HEK293 (cell line): ENCODE data around the gene ITPKB.

Source experiments
- HOXA7 ChIP-seq: sonication (generic); formaldehyde crosslinking; IDR thresholded peaks from 2 replicates; pipeline ENCODE4 v1.8.1; 2022; ENCODE audit warnings: missing genetic modification reagents, borderline replicate concordance
- YY1 ChIP-seq: fragments of 450-650 bp; formaldehyde crosslinking; IDR thresholded peaks from 2 replicates; pipeline ENCODE4 v1.5.1; 2018; ENCODE audit warnings: missing biosample characterization, missing genetic modification characterization
- YY2 ChIP-seq: fragments of 450-650 bp; formaldehyde crosslinking; IDR thresholded peaks from 2 replicates; pipeline ENCODE4 v1.5.1; 2016; ENCODE audit warnings: missing biosample characterization, missing genetic modification characterization
- ZNF23 ChIP-seq: fragments of 450-650 bp; formaldehyde crosslinking; IDR thresholded peaks from 2 replicates; pipeline ENCODE4 v1.5.1; 2016; ENCODE audit warnings: missing biosample characterization, missing genetic modification characterization, borderline replicate concordance
- ZNF24 ChIP-seq: fragments of 450-650 bp; formaldehyde crosslinking; IDR thresholded peaks from 2 replicates; pipeline ENCODE4 v1.5.1; 2016; ENCODE audit warnings: missing biosample characterization, missing genetic modification characterization
- ZNF274 ChIP-seq, 2 experiments: fragments of 200-500 bp in 1 of 2; fragments of 450-650 bp in 1 of 2; sonication (Bioruptor generic) in 1 of 2; formaldehyde crosslinking in 1 of 2; IDR thresholded peaks; 2 replicates each; pipeline versions ENCODE4 v1.5.1 to v1.6.1; 2014 to 2016; ENCODE audit warnings: borderline replicate concordance in 1 of 2, inconsistent platforms in 1 of 2, low read length in 1 of 2, missing biosample characterization in 1 of 2, missing genetic modification characterization in 1 of 2
- ZNF664 ChIP-seq: fragments of 450-650 bp; formaldehyde crosslinking; IDR thresholded peaks from 2 replicates; pipeline ENCODE4 v1.5.1; 2016; ENCODE audit warnings: missing biosample characterization, missing genetic modification characterization
- ZNF707 ChIP-seq: fragments of 450-650 bp; formaldehyde crosslinking; IDR thresholded peaks from 2 replicates; pipeline ENCODE4 v1.5.1; 2016; ENCODE audit warnings: missing biosample characterization, missing genetic modification characterization
- ZNF76 ChIP-seq: fragments of 450-650 bp; formaldehyde crosslinking; IDR thresholded peaks from 2 replicates; pipeline ENCODE4; 2016; ENCODE audit warnings: low read depth, missing biosample characterization, missing genetic modification characterization, borderline replicate concordance
- TF ChIP-seq, protein P1 (sequence below): fragments of 450-650 bp; formaldehyde crosslinking; IDR thresholded peaks from 2 replicates; pipeline ENCODE4 v1.5.1; 2016; ENCODE audit warnings: missing biosample characterization, missing genetic modification characterization
- TF ChIP-seq, protein P2 (sequence below): fragments of 450-650 bp; formaldehyde crosslinking; IDR thresholded peaks from 2 replicates; pipeline ENCODE4 v1.5.1; 2016; ENCODE audit warnings: missing biosample characterization, missing genetic modification characterization
- TF ChIP-seq, protein P3 (sequence below): fragments of 450-650 bp; formaldehyde crosslinking; IDR thresholded peaks from 2 replicates; pipeline ENCODE4 v1.5.1; 2016; ENCODE audit warnings: missing biosample characterization, missing genetic modification characterization, low read depth
- TF ChIP-seq, protein P4 (sequence below): fragments of 450-650 bp; formaldehyde crosslinking; IDR thresholded peaks from 2 replicates; pipeline ENCODE4; 2016; ENCODE audit warnings: missing biosample characterization, missing genetic modification characterization
- TF ChIP-seq, protein P5 (sequence below): fragments of 450-650 bp; formaldehyde crosslinking; IDR thresholded peaks from 2 replicates; pipeline ENCODE4 v1.5.1; 2016; ENCODE audit warnings: missing biosample characterization, missing genetic modification characterization

DNA sequence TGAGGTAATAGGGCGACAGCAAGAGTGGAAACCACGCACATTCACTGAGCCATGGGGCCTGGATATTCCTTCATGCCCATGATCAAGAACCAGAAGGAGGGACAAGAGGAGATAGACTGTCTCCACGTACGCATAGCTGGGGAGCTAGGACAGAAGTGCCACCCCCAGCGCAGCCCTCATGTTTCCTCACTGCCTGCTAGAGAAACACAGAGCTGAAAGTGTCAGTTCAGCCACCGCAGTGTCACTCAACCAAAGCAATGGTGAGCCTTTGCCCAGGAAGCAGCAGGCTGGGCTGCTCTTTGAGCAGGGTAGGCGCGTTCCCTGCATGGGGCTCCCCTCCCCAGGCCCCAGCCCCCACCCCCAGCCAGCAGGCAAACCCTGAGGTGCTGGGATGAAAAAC lies 122.0 kb downstream of the ITPKB start:
- TF ChIP-seq ZNF664 (tag by site-specific recombination) (no peak), ZNF274 (IDR thresholded peaks at IDR 0.05; ENCODE audit: low read length) (no peak), ZNF274 (tag by site-specific recombination; IDR thresholded peaks at IDR 0.05; ENCODE audit: borderline replicate concordance) (no peak), ZNF24 (no peak), HOXA7 (CRISPR knock-in tag) (no peak), ZNF707 (tag by site-specific recombination) (no peak), ZNF23 (tag by site-specific recombination) (no peak), ZNF76 (tag by site-specific recombination) (no peak), YY2 (no peak), YY1 (tag by site-specific recombination) (no peak)
- TF ChIP-seq, protein P1, sequence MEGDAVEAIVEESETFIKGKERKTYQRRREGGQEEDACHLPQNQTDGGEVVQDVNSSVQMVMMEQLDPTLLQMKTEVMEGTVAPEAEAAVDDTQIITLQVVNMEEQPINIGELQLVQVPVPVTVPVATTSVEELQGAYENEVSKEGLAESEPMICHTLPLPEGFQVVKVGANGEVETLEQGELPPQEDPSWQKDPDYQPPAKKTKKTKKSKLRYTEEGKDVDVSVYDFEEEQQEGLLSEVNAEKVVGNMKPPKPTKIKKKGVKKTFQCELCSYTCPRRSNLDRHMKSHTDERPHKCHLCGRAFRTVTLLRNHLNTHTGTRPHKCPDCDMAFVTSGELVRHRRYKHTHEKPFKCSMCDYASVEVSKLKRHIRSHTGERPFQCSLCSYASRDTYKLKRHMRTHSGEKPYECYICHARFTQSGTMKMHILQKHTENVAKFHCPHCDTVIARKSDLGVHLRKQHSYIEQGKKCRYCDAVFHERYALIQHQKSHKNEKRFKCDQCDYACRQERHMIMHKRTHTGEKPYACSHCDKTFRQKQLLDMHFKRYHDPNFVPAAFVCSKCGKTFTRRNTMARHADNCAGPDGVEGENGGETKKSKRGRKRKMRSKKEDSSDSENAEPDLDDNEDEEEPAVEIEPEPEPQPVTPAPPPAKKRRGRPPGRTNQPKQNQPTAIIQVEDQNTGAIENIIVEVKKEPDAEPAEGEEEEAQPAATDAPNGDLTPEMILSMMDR (tag by site-specific recombination) = no peak
- TF ChIP-seq, protein P2, sequence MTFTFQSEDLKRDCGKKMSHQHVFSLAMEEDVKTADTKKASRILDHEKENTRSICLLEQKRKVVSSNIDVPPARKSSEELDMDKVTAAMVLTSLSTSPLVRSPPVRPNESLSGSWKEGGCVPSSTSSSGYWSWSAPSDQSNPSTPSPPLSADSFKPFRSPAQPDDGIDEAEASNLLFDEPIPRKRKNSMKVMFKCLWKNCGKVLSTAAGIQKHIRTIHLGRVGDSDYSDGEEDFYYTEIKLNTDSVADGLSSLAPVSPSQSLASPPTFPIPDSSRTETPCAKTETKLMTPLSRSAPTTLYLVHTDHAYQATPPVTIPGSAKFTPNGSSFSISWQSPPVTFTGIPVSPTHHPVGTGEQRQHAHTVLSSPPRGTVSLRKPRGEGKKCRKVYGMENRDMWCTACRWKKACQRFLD (tag by site-specific recombination) = no peak
- TF ChIP-seq, protein P3, sequence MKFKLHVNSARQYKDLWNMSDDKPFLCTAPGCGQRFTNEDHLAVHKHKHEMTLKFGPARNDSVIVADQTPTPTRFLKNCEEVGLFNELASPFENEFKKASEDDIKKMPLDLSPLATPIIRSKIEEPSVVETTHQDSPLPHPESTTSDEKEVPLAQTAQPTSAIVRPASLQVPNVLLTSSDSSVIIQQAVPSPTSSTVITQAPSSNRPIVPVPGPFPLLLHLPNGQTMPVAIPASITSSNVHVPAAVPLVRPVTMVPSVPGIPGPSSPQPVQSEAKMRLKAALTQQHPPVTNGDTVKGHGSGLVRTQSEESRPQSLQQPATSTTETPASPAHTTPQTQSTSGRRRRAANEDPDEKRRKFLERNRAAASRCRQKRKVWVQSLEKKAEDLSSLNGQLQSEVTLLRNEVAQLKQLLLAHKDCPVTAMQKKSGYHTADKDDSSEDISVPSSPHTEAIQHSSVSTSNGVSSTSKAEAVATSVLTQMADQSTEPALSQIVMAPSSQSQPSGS = no peak
- TF ChIP-seq, protein P4, sequence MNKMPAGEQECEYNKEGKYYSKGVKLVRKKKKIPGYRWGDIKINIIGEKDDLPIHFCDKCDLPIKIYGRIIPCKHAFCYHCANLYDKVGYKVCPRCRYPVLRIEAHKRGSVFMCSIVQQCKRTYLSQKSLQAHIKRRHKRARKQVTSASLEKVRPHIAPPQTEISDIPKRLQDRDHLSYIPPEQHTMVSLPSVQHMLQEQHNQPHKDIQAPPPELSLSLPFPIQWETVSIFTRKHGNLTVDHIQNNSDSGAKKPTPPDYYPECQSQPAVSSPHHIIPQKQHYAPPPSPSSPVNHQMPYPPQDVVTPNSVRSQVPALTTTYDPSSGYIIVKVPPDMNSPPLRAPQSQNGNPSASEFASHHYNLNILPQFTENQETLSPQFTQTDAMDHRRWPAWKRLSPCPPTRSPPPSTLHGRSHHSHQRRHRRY (tag by site-specific recombination) = no peak
- TF ChIP-seq, protein P5, sequence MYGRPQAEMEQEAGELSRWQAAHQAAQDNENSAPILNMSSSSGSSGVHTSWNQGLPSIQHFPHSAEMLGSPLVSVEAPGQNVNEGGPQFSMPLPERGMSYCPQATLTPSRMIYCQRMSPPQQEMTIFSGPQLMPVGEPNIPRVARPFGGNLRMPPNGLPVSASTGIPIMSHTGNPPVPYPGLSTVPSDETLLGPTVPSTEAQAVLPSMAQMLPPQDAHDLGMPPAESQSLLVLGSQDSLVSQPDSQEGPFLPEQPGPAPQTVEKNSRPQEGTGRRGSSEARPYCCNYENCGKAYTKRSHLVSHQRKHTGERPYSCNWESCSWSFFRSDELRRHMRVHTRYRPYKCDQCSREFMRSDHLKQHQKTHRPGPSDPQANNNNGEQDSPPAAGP (tag by site-specific recombination) = no peak
